A673 (cell line): ENCODE results near the gene KLRC4.
"Not testable (repeated sequence)": the region's sequence is repeated elsewhere in the genome, so short reads cannot be mapped to it uniquely, and the experiment has no call there.

Experiments used
- EZH2 ChIP-seq: fragments of 200-600 bp; sonication (generic); IDR thresholded peaks from 2 replicates; pipeline ENCODE4 v1.6.1; 2017; ENCODE audit warnings: borderline replicate concordance, low read depth, mild to moderate bottlenecking, mixed read lengths, antibody characterized with exemption, low read length; ENCODE audit not compliant: poor library complexity, severe bottlenecking
- TF ChIP-seq, protein P1 (sequence below): fragments of 300-800, 200-600 bp; sonication (generic); conservative IDR thresholded peaks from 2 replicates; pipeline ENCODE4 v1.5.1; 2017; ENCODE audit warnings: low read depth, mild to moderate bottlenecking, antibody characterized with exemption, low read length, moderate library complexity, mixed read lengths

DNA sequence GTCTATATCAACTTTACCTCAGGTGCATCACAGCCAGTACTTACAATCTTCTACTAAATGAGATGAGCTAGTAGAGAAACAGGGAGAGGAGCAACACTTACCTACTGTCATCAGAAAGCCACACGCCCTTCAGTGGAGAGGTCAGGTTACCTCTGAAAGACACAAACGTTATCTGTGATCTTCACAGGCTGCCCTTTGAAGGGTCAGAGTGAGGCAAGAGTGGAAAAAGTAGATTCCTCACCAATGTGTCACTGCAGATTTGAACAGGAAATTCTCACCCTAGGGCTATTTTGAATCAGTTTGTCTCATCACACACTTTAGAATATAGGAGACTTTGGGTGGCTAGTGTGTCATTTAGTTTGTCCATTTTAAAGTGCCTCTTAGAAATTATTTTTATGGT lies 28.0 kb upstream of the KLRC4 start:
- TF ChIP-seq, protein P1, sequence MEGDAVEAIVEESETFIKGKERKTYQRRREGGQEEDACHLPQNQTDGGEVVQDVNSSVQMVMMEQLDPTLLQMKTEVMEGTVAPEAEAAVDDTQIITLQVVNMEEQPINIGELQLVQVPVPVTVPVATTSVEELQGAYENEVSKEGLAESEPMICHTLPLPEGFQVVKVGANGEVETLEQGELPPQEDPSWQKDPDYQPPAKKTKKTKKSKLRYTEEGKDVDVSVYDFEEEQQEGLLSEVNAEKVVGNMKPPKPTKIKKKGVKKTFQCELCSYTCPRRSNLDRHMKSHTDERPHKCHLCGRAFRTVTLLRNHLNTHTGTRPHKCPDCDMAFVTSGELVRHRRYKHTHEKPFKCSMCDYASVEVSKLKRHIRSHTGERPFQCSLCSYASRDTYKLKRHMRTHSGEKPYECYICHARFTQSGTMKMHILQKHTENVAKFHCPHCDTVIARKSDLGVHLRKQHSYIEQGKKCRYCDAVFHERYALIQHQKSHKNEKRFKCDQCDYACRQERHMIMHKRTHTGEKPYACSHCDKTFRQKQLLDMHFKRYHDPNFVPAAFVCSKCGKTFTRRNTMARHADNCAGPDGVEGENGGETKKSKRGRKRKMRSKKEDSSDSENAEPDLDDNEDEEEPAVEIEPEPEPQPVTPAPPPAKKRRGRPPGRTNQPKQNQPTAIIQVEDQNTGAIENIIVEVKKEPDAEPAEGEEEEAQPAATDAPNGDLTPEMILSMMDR, result not testable (repeated sequence)
- TF ChIP-seq EZH2, result not testable (repeated sequence)
